ENCODE measurements around the gene CCDC14. TPM values are rescaled to one million over a fixed set of nuclear protein-coding genes. Genes with fewer than 3 reads are reported as not detected.

CCDC14 gene
- total and polyA plus RNA-seq, 2 of the 4 experiments (the other 2 are of a cell fraction), result 82.1 to 109 TPM

- no peaks in the 10 kb centered on the region for H3K9me3 ChIP-seq (ENCODE audit: control insufficient read depth, insufficient read depth, low read length)
- CTCF ChIA-PET, result no interaction called here
- H4K91ac ChIP-seq (ENCODE audit: insufficient read depth, low read depth, low read length), result no peak overlapping the region
- no peak overlapping the region for H3K14ac ChIP-seq (replicated peaks; ENCODE audit: low read depth, low read length)
- no peak overlapping the region for H3K9ac ChIP-seq (ENCODE audit: low read depth, low read length)
- TF ChIP-seq SMC3 (IDR thresholded peaks at IDR 0.05; ENCODE audit: low read depth, low read length), result no peak
- TF ChIP-seq BHLHE40 (IDR thresholded peaks at IDR 0.05; ENCODE audit: low read depth, low read length), result no peak
- no peak for TF ChIP-seq CHD1 (IDR thresholded peaks at IDR 0.05; ENCODE audit: low read depth, low read length)
- TF ChIP-seq RCOR1 (IDR thresholded peaks at IDR 0.05; ENCODE audit: insufficient replicate concordance, low read length), result no peak
- TF ChIP-seq MAFK (IDR thresholded peaks at IDR 0.05; ENCODE audit: low read depth, low read length), result no peak
- TF ChIP-seq NFE2L2 (IDR thresholded peaks at IDR 0.05; ENCODE audit: low read depth, low read length), result no peak
- TF ChIP-seq MAZ (IDR thresholded peaks at IDR 0.05; ENCODE audit: borderline replicate concordance, low read depth, low read length), result no peak
- TF ChIP-seq CTCF (conservative IDR thresholded peaks at IDR 0.05; ENCODE audit: low read depth, low read length), result no peak
- no peak for TF ChIP-seq RAD21 (IDR thresholded peaks at IDR 0.05; ENCODE audit: low read length)
- TF ChIP-seq ELK1 (IDR thresholded peaks at IDR 0.05; ENCODE audit: borderline replicate concordance, low read depth, low read length), result no peak
- no peak for ATAC-seq (ENCODE audit: low read depth)
- H3K79me1 ChIP-seq (ENCODE audit: low read depth in 1 of 2, low read length in 2 of 2), result peaks cover 47 to 70% of the 10 kb centered on the region in 2 experiments
- in situ Hi-C loops (cut with MboI; ENCODE audit: low sequenced_read_pairs) (no loop called here), intact Hi-C loops (cut with micrococcal nuclease) (loop anchor here (10.0 kb wide), 1 partner anchor 223 kb away; no protein-coding TSS in a partner anchor), dilution Hi-C loops (cut with HindIII; ENCODE audit: low sequenced_read_pairs, unreplicated experiment) (no loop called here)
- H2AK9ac ChIP-seq (replicated peaks; ENCODE audit: low read depth, low read length, poor library complexity), result no peak overlapping the region
- no peak overlapping the region for H3K4me3 ChIP-seq (ENCODE audit: insufficient read depth, low read depth, low read length)
- H3K56ac ChIP-seq (ENCODE audit: extremely low read depth, insufficient read depth, low read length), result no peak overlapping the region
- H2AK5ac ChIP-seq (ENCODE audit: low read depth, low read length), result no peak overlapping the region; the same call in 1 of the 2 replicates
- peaks cover 40% of the 10 kb centered on the region for H4K20me1 ChIP-seq (ENCODE audit: insufficient read depth, low read length)
- no peak overlapping the region for H4K5ac ChIP-seq (ENCODE audit: low read depth, low read length)
- no peak overlapping the region for H2BK5ac ChIP-seq (ENCODE audit: low read depth, low read length, poor library complexity, severe bottlenecking)
- H3K9me1 ChIP-seq (ENCODE audit: insufficient read depth, low read length), result peaks cover 36% of the 10 kb centered on the region
- no peak overlapping the region for H2AFZ ChIP-seq (replicated peaks; ENCODE audit: low read length, poor library complexity)
- no peak overlapping the region for H3K18ac ChIP-seq (ENCODE audit: low read depth, low read length)
- WGBS, 2 experiments (ENCODE audit: extremely low coverage in 2 of 2, insufficient read length in 1 of 2), result no CpG with 5 or more reads among the region's 4 CpGs
- no peak overlapping the region for H3K27ac ChIP-seq (ENCODE audit: insufficient read depth, low read length)
- POLR2A ChIA-PET (ENCODE audit: unreplicated experiment), result no interaction called here
- H3K4ac ChIP-seq (ENCODE audit: low read depth, low read length), result no peak overlapping the region
- H3K4me2 ChIP-seq (ENCODE audit: low read depth, low read length), result 0 out of 2 replicates have a peak overlapping the region, but pooled peaks have one; percentile 5
- no TSS peak for BruUV-seq (replicated peaks)
- no peak for DNase-seq
- no peak overlapping the region for H2BK20ac ChIP-seq (ENCODE audit: low read depth, low read length)
- H3K36me3 ChIP-seq (ENCODE audit: control insufficient read depth, insufficient read depth, low read length), result peaks cover 40% of the 10 kb centered on the region
- H2BK120ac ChIP-seq (ENCODE audit: low read depth, low read length), result no peak overlapping the region
- 0 out of 2 replicates have a peak overlapping the region, but pooled peaks have one; percentile 17 for H3K23ac ChIP-seq (ENCODE audit: low read depth, low read length)
- H3K27me3 ChIP-seq (ENCODE audit: control insufficient read depth, insufficient read depth, low read length), result no peaks in the 10 kb centered on the region
- H3K4me1 ChIP-seq (ENCODE audit: control insufficient read depth, insufficient read depth, low read length), result peaks cover 25% of the 10 kb centered on the region
- no peak overlapping the region for H2BK15ac ChIP-seq (ENCODE audit: low read depth, low read length)
- no peak overlapping the region for H4K8ac ChIP-seq (ENCODE audit: low read depth in 2 of 2, low read length in 2 of 2)
These were observed 83.1 kb downstream of the CCDC14 start for GRCh38 chr3:123877965-123878364.
